H9 (cell line): Measurements from ENCODE around the gene IRF2BP2. TPM values are rescaled to one million over a fixed set of nuclear protein-coding genes. Genes with fewer than 3 reads are reported as not detected.

Experiments
- DNase-seq: peaks from one replicate; pipeline ENCODE4 v3.0.0-alpha.2; 2017
- H2AFZ ChIP-seq: one replicate; pipeline ENCODE4 v1.6.1; 2013; ENCODE audit warnings: mild to moderate bottlenecking, low read length, control low read depth, moderate library complexity
- H2AK5ac ChIP-seq: 2 replicates; pipeline ENCODE4 v1.6.1; 2013; ENCODE audit warnings: low read length, control low read depth, mixed read lengths; ENCODE audit not compliant: insufficient read length
- H2BK120ac ChIP-seq: one replicate; pipeline ENCODE4 v1.6.1; 2013; ENCODE audit warnings: low read depth, mild to moderate bottlenecking, low read length, control low read depth, inconsistent platforms; ENCODE audit not compliant: poor library complexity, severe bottlenecking
- H2BK12ac ChIP-seq: 2 replicates; pipeline ENCODE4 v1.6.1; 2013; ENCODE audit warnings: low read length, control low read depth, mixed read lengths, low read depth; ENCODE audit not compliant: insufficient read length
- H2BK15ac ChIP-seq: 2 replicates; pipeline ENCODE4 v1.6.1; 2013; ENCODE audit warnings: low read depth, low read length, control low read depth
- H2BK20ac ChIP-seq: one replicate; pipeline ENCODE4 v1.6.1; 2013; ENCODE audit warnings: low read depth, mild to moderate bottlenecking, low read length, control low read depth, inconsistent platforms; ENCODE audit not compliant: poor library complexity, severe bottlenecking
- H2BK5ac ChIP-seq: 2 replicates; pipeline ENCODE4 v1.6.1; 2013; ENCODE audit warnings: low read length, control low read depth, mixed read lengths; ENCODE audit not compliant: insufficient read length
- H3K14ac ChIP-seq: 2 replicates; pipeline ENCODE4 v1.6.1; 2013; ENCODE audit warnings: low read length, control low read depth; ENCODE audit not compliant: insufficient read depth
- H3K18ac ChIP-seq: 2 replicates; pipeline ENCODE4 v1.6.1; 2013; ENCODE audit warnings: low read depth, mild to moderate bottlenecking, mixed read lengths, low read length, control low read depth; ENCODE audit not compliant: insufficient read length
- H3K23ac ChIP-seq: 2 replicates; pipeline ENCODE4 v1.6.1; 2013; ENCODE audit warnings: low read length, control low read depth, mixed read lengths, low read depth; ENCODE audit not compliant: insufficient read length
- H3K23me2 ChIP-seq: 2 replicates; pipeline ENCODE4 v1.6.1; 2013; ENCODE audit warnings: low read depth, mild to moderate bottlenecking, mixed read lengths, low read length, control low read depth; ENCODE audit not compliant: insufficient read length, poor library complexity, severe bottlenecking
- H3K27ac ChIP-seq: 2 replicates; pipeline ENCODE4 v1.5.1; 2013; ENCODE audit warnings: low read length, control low read depth, mixed read lengths, low read depth; ENCODE audit not compliant: insufficient read length
- H3K27me3 ChIP-seq: 2 replicates; pipeline ENCODE4 v1.6.1; 2013; ENCODE audit warnings: low read length, control low read depth, inconsistent platforms; ENCODE audit not compliant: insufficient read depth
- H3K4ac ChIP-seq: 2 replicates; pipeline ENCODE4 v1.6.1; 2013; ENCODE audit warnings: low read depth, mild to moderate bottlenecking, control low read depth, inconsistent platforms, low read length, moderate library complexity
- H3K4me1 ChIP-seq: 2 replicates; pipeline ENCODE4 v1.6.1; 2013; ENCODE audit warnings: low read length, control low read depth, inconsistent platforms; ENCODE audit not compliant: insufficient read depth
- H3K4me2 ChIP-seq: 2 replicates; pipeline ENCODE4 v1.6.1; 2013; ENCODE audit warnings: low read length, control low read depth, mixed read lengths; ENCODE audit not compliant: insufficient read length, insufficient read depth
- H3K56ac ChIP-seq: 2 replicates; pipeline ENCODE4 v1.6.1; 2013; ENCODE audit warnings: low read depth, mild to moderate bottlenecking, mixed read lengths, low read length, control low read depth; ENCODE audit not compliant: insufficient read length
- H3K79me1 ChIP-seq: 2 replicates; pipeline ENCODE4 v1.6.1; 2013; ENCODE audit warnings: low read depth, mild to moderate bottlenecking, moderate library complexity, low read length, control low read depth, inconsistent platforms; ENCODE audit not compliant: insufficient read depth, poor library complexity, severe bottlenecking
- H3K79me2 ChIP-seq: 2 replicates; pipeline ENCODE4 v1.6.1; 2013; ENCODE audit warnings: low read length, control low read depth, inconsistent platforms; ENCODE audit not compliant: insufficient read depth
- H3K9ac ChIP-seq: 2 replicates; pipeline ENCODE4 v1.6.1; 2013; ENCODE audit warnings: low read length, control low read depth, mixed read lengths; ENCODE audit not compliant: insufficient read length; ENCODE audit errors: extremely low read depth
- H3K9me3 ChIP-seq: one replicate; pipeline ENCODE4 v1.6.1; 2013; ENCODE audit warnings: low read depth, low read length, inconsistent platforms; ENCODE audit not compliant: control insufficient read depth
- H3T11ph ChIP-seq: one replicate; pipeline ENCODE4 v1.6.1; 2013; ENCODE audit warnings: mild to moderate bottlenecking, low read length, control low read depth, inconsistent platforms
- H4K20me1 ChIP-seq: one replicate; pipeline ENCODE4 v1.6.1; 2013; ENCODE audit not compliant: control insufficient read depth, insufficient read length, insufficient read depth
- H4K5ac ChIP-seq: 2 replicates; pipeline ENCODE4 v1.6.1; 2013; ENCODE audit warnings: low read depth, mild to moderate bottlenecking, mixed read lengths, low read length, control low read depth; ENCODE audit not compliant: insufficient read length
- H4K8ac ChIP-seq: replicated peaks from 2 replicates; pipeline ENCODE4 v1.6.1; 2013; ENCODE audit warnings: low read length, control low read depth, mixed read lengths, low read depth; ENCODE audit not compliant: insufficient read length
- H4K91ac ChIP-seq: 2 replicates; pipeline ENCODE4 v1.6.1; 2013; ENCODE audit warnings: low read depth, mild to moderate bottlenecking, moderate library complexity, mixed read lengths, low read length, control low read depth; ENCODE audit not compliant: insufficient read length
- H3K27ac Mint-ChIP-seq, 3 experiments: 2 replicates in 2 of 3; 3 replicates in 1 of 3; pipeline ENCODE4 v1.8.0; 2020 to 2021; ENCODE audit warnings: mixed read lengths in 3 of 3, mild to moderate bottlenecking in 1 of 3, moderate library complexity in 1 of 3
- H3K27me3 Mint-ChIP-seq: 2 replicates; pipeline ENCODE4 v1.8.0; 2021; ENCODE audit warnings: low read depth, mild to moderate bottlenecking, moderate library complexity, mixed read lengths
- H3K36me3 Mint-ChIP-seq, 3 experiments: 2 replicates in 2 of 3; 3 replicates in 1 of 3; pipeline ENCODE4 v1.8.0; 2020 to 2021; ENCODE audit warnings: low read depth in 3 of 3, mixed read lengths in 3 of 3; ENCODE audit not compliant: insufficient read depth in 1 of 3
- H3K4me1 Mint-ChIP-seq, 2 experiments: 2 replicates each; pipeline ENCODE4 v1.8.0; 2020; ENCODE audit warnings: mixed read lengths in 2 of 2
- H3K4me3 Mint-ChIP-seq, 2 experiments: 2 replicates in 1 of 2; 3 replicates in 1 of 2; pipeline ENCODE4 v1.8.0; 2020 to 2021; ENCODE audit warnings: mild to moderate bottlenecking in 2 of 2, mixed read lengths in 2 of 2, moderate library complexity in 1 of 2
- H3K9me3 Mint-ChIP-seq, 2 experiments: 2 replicates in 1 of 2; 3 replicates in 1 of 2; pipeline ENCODE4 v1.8.0; 2020; ENCODE audit warnings: mild to moderate bottlenecking in 2 of 2, mixed read lengths in 2 of 2, moderate library complexity in 1 of 2
- CTCF ChIP-seq: fragments of 200-600 bp; sonication (generic); conservative IDR thresholded peaks from 3 replicates; pipeline ENCODE4 v1.8.0; 2021; ENCODE audit warnings: antibody characterized with exemption, mild to moderate bottlenecking
- WGBS: extraction: QIAGEN DNeasy Blood & Tissue Kit; methylation state at CpG from one replicate; pipeline ENCODE4 v1.1.7; 2013; ENCODE audit warnings: missing lambda C conversion rate, low lambda C conversion rate, mixed read lengths; ENCODE audit not compliant: insufficient read length; ENCODE audit errors: extremely low coverage; 5-methylcytosine and 5-hydroxymethylcytosine counted together
- total RNA-seq: library from RNA; stranded (reverse); gene quantifications from 2 replicates; pipeline ENCODE4 v1.2.1, GENCODE V29; 2021

IRF2BP2 gene
- total RNA-seq, 1 experiment from 2014 or later: 80.2 TPM

- no peak overlapping the region for H3K23ac ChIP-seq
- H3K27ac ChIP-seq: no peak overlapping the region
- H3K27me3 ChIP-seq: no peaks in the 10 kb centered on the region
- no peaks in the 10 kb centered on the region for H3K23me2 ChIP-seq
- peaks cover 0 to 3% of the 10 kb centered on the region in 2 experiments; a peak in 1 of 4 replicates for H3K4me1 Mint-ChIP-seq
- no peaks in the 10 kb centered on the region for H3K4me1 ChIP-seq
- no peaks in the 10 kb centered on the region for H3K9me3 Mint-ChIP-seq
- no peak for DNase-seq
- H3K9ac ChIP-seq: no peak overlapping the region
- H3K4me2 ChIP-seq: no peak overlapping the region
- no peak overlapping the region for H3K56ac ChIP-seq
- H3K36me3 Mint-ChIP-seq: no peaks in the 10 kb centered on the region
- no peaks in the 10 kb centered on the region for H3K79me1 ChIP-seq
- no peak overlapping the region for H3K4me3 Mint-ChIP-seq
- H3K4ac ChIP-seq: no peak overlapping the region
- peaks cover 3% of the 10 kb centered on the region; the same call in 1 of the 2 replicates for H3K27me3 Mint-ChIP-seq
- H3T11ph ChIP-seq: no peak overlapping the region
- no peak overlapping the region for H2BK20ac ChIP-seq
- no peaks in the 10 kb centered on the region for H3K79me2 ChIP-seq
- no peak overlapping the region for H4K91ac ChIP-seq
- no peak overlapping the region for H3K27ac Mint-ChIP-seq
- no peak overlapping the region for H2BK5ac ChIP-seq
- H4K20me1 ChIP-seq: no peaks in the 10 kb centered on the region
- H2AFZ ChIP-seq: no peak overlapping the region
- no peak overlapping the region for H3K18ac ChIP-seq
- no peak for TF ChIP-seq CTCF
- H3K9me3 ChIP-seq: no peaks in the 10 kb centered on the region
- no peak overlapping the region for H4K8ac ChIP-seq
- H2BK15ac ChIP-seq: no peak overlapping the region
- H4K5ac ChIP-seq: no peak overlapping the region
- H3K14ac ChIP-seq: no peak overlapping the region
- no CpG with 5 or more reads among the region's 4 CpGs for WGBS
- no peak overlapping the region for H2BK12ac ChIP-seq
- H2BK120ac ChIP-seq: no peak overlapping the region
- H2AK5ac ChIP-seq: no peak overlapping the region
Observed at GRCh38 chr1:234588386-234588785, 21.6 kb downstream of the IRF2BP2 start.
